Astrocyte (in vitro differentiated cells and primary cell): ENCODE results near the gene HSPB2. TPM values are rescaled to one million over a fixed set of nuclear protein-coding genes. Genes with fewer than 3 reads are reported as not detected.
A peak's percentile ranks its signal among the peaks of the same experiment; 100 is the strongest.

Experiments used
- DNase-seq: peaks from one replicate; pipeline ENCODE4 v3.0.0-alpha.2; 2010; ENCODE audit warnings: low read depth
- FAIRE-seq: peaks from 2 replicates; lab custom pipeline; 2011; peaks lifted over from hg19 to GRCh38; lab: Jason Lieb, UNC
- H2AFZ ChIP-seq: 2 replicates; pipeline ENCODE4 v1.6.0; 2012; ENCODE audit warnings: low read depth, low read length, inconsistent platforms
- H3K27ac ChIP-seq: 2 replicates; pipeline ENCODE4 v1.5.1; 2011; ENCODE audit warnings: low read depth, low read length, inconsistent platforms
- H3K27me3 ChIP-seq: 2 replicates; pipeline ENCODE4 v1.6.0; 2011; ENCODE audit warnings: low read length, inconsistent platforms; ENCODE audit not compliant: insufficient read depth
- H3K36me3 ChIP-seq: 2 replicates; pipeline ENCODE4 v1.5.1; 2011; ENCODE audit warnings: low read length, inconsistent platforms; ENCODE audit not compliant: insufficient read depth
- H3K4me1 ChIP-seq: 2 replicates; pipeline ENCODE4 v1.5.1; 2011; ENCODE audit warnings: low read length, inconsistent platforms; ENCODE audit not compliant: insufficient read depth
- H3K4me2 ChIP-seq: 2 replicates; pipeline ENCODE4 v1.6.0; 2012; ENCODE audit warnings: low read length, inconsistent platforms
- H3K4me3 ChIP-seq: 2 replicates; pipeline ENCODE4 v1.5.1; 2011; ENCODE audit warnings: low read depth, mild to moderate bottlenecking, low read length, inconsistent platforms; ENCODE audit not compliant: insufficient read depth
- H3K79me2 ChIP-seq: 2 replicates; pipeline ENCODE4 v1.6.0; 2012; ENCODE audit warnings: mild to moderate bottlenecking, low read length, inconsistent platforms; ENCODE audit not compliant: insufficient read depth
- H3K9ac ChIP-seq: 2 replicates; pipeline ENCODE4 v1.6.0; 2012; ENCODE audit warnings: mild to moderate bottlenecking, low read length, inconsistent platforms
- H3K9me3 ChIP-seq: 2 replicates; pipeline ENCODE4 v1.5.1; 2012; ENCODE audit warnings: low read depth, mild to moderate bottlenecking, low read length, inconsistent platforms; ENCODE audit not compliant: insufficient read depth
- H4K20me1 ChIP-seq: 2 replicates; pipeline ENCODE4 v1.6.0; 2012; ENCODE audit warnings: low read length, inconsistent platforms; ENCODE audit not compliant: insufficient read depth
- H3K27ac Mint-ChIP-seq: one replicate; pipeline ENCODE4 v1.8.0; 2021; ENCODE audit warnings: mild to moderate bottlenecking, mixed read lengths; ENCODE audit not compliant: unreplicated experiment
- H3K27me3 Mint-ChIP-seq: one replicate; pipeline ENCODE4 v1.8.0; 2021; ENCODE audit warnings: low read depth, mixed read lengths; ENCODE audit not compliant: unreplicated experiment
- H3K36me3 Mint-ChIP-seq: one replicate; pipeline ENCODE4 v1.8.0; 2021; ENCODE audit warnings: low read depth, mixed read lengths; ENCODE audit not compliant: unreplicated experiment
- H3K4me1 Mint-ChIP-seq: one replicate; pipeline ENCODE4 v1.8.0; 2021; ENCODE audit warnings: low read depth, mixed read lengths; ENCODE audit not compliant: unreplicated experiment
- H3K4me3 Mint-ChIP-seq: one replicate; pipeline ENCODE4 v1.8.0; 2021; ENCODE audit warnings: mild to moderate bottlenecking, moderate library complexity, mixed read lengths; ENCODE audit not compliant: unreplicated experiment
- H3K9me3 Mint-ChIP-seq: one replicate; pipeline ENCODE4 v1.8.0; 2021; ENCODE audit warnings: mild to moderate bottlenecking, mixed read lengths; ENCODE audit not compliant: unreplicated experiment
- CTCF ChIP-seq: IDR thresholded peaks from 2 replicates; pipeline ENCODE4 v1.5.1; 2011; ENCODE audit warnings: low read depth, mild to moderate bottlenecking, inconsistent platforms, low read length, moderate library complexity; ENCODE audit not compliant: insufficient read depth
- EZH2 ChIP-seq: IDR thresholded peaks from 2 replicates; pipeline ENCODE4 v1.6.1; 2012; ENCODE audit warnings: mild to moderate bottlenecking, low read length, inconsistent platforms; ENCODE audit not compliant: insufficient read depth
- total RNA-seq: library from RNA; stranded (reverse); gene quantifications from 2 replicates; pipeline ENCODE4 v1.2.1, GENCODE V29; 2021

The HSPB2 gene
- total RNA-seq, 1 donor from 2014 or later: not detected

GRCh38 chr11:111942829-111943228, 30.3 kb downstream of the HSPB2 start:
- H3K4me1 Mint-ChIP-seq: peaks cover 41% of the 10 kb centered on the region
- peak overlapping the region; percentile 85 for H3K27ac Mint-ChIP-seq
- Histone ChIP-seq H3K9ac (no peak overlapping the region), H3K27ac (no peak overlapping the region), H2AFZ (no peak overlapping the region), H4K20me1 (no peaks in the 10 kb centered on the region), H3K4me1 (peaks cover 46% of the 10 kb centered on the region), H3K4me3 (no peak overlapping the region), H3K4me2 (no peak overlapping the region), H3K27me3 (no peaks in the 10 kb centered on the region), H3K79me2 (peaks cover 18% of the 10 kb centered on the region), H3K36me3 (no peaks in the 10 kb centered on the region), H3K9me3 (no peaks in the 10 kb centered on the region)
- no peaks in the 10 kb centered on the region for H3K36me3 Mint-ChIP-seq
- FAIRE-seq (no peak), DNase-seq (peak; percentile 77)
- no peaks in the 10 kb centered on the region for H3K27me3 Mint-ChIP-seq
- H3K9me3 Mint-ChIP-seq: no peaks in the 10 kb centered on the region
- no peak overlapping the region for H3K4me3 Mint-ChIP-seq
- no peak for TF ChIP-seq EZH2
- no peak for TF ChIP-seq CTCF

DNA sequence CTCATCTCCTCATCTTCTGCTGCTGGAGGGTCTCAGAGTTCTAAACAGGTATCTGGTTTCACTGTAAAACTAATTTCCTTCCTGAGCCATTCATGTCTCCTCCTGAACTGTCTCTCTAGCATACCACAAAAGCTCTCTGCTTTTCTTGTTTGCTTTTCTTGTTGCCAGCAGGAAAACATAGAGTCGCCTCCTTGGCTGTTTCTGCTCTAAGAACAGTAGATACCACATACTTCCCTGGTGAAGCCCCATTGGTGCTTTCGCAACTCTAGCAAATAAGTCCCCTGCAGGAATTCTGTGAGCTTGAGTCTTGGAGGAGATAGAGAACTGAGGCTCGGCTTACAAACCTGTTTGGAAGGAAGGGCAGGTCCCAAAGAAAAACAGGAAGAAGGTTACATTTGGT, 31.6 kb downstream of the HSPB2 start:
- Histone ChIP-seq H3K36me3 (no peaks in the 10 kb centered on the region), H3K27me3 (no peaks in the 10 kb centered on the region), H3K9me3 (no peaks in the 10 kb centered on the region), H3K4me2 (peak overlapping the region; percentile 60), H2AFZ (no peak overlapping the region), H3K27ac (peak overlapping the region; percentile 86), H3K79me2 (peaks cover 18% of the 10 kb centered on the region), H3K4me1 (peaks cover 33% of the 10 kb centered on the region), H3K4me3 (no peak overlapping the region), H3K9ac (peak overlapping the region; percentile 67), H4K20me1 (no peaks in the 10 kb centered on the region)
- Mint-ChIP-seq H3K4me3 (no peak overlapping the region), H3K36me3 (no peaks in the 10 kb centered on the region), H3K9me3 (no peaks in the 10 kb centered on the region), H3K4me1 (peaks cover 28% of the 10 kb centered on the region), H3K27ac (peak overlapping the region; percentile 99), H3K27me3 (no peaks in the 10 kb centered on the region)
- DNase-seq (peak; percentile 74), FAIRE-seq (peak; percentile 37)
- TF ChIP-seq CTCF (no peak), EZH2 (no peak)

- Mint-ChIP-seq H3K27ac (peak overlapping the region; percentile 99), H3K9me3 (no peaks in the 10 kb centered on the region), H3K27me3 (no peaks in the 10 kb centered on the region), H3K4me1 (peaks cover 25% of the 10 kb centered on the region), H3K36me3 (no peaks in the 10 kb centered on the region), H3K4me3 (peak overlapping the region; percentile 11)
- peaks cover 27% of the 10 kb centered on the region for H3K4me1 ChIP-seq
- H3K4me3 ChIP-seq: no peak overlapping the region
- peaks cover 18% of the 10 kb centered on the region for H3K79me2 ChIP-seq
- no peak for TF ChIP-seq CTCF
- no peak for TF ChIP-seq EZH2
- H3K36me3 ChIP-seq: no peaks in the 10 kb centered on the region
- peak overlapping the region; percentile 86 for H3K27ac ChIP-seq
- no peak overlapping the region for H2AFZ ChIP-seq
- H3K9me3 ChIP-seq: no peaks in the 10 kb centered on the region
- DNase-seq (peak; percentile 97), FAIRE-seq (peak; percentile 96)
- H3K9ac ChIP-seq: peak overlapping the region; percentile 67
- H3K4me2 ChIP-seq: peak overlapping the region; percentile 60
- H3K27me3 ChIP-seq: no peaks in the 10 kb centered on the region
- H4K20me1 ChIP-seq: no peaks in the 10 kb centered on the region
These were observed 32.1 kb downstream of the HSPB2 start for GRCh38 chr11:111944651-111945051.
